Uterus (tissue), 4 donors: ENCODE results near the gene TTC38. TPM values are rescaled to one million over a fixed set of nuclear protein-coding genes. Genes with fewer than 3 reads are reported as not detected.

Experiments used
- DNase-seq, 2 donors: peaks; one replicate each; pipeline ENCODE4 v3.0.0-alpha.2; 2019 to 2020
- H3K27ac ChIP-seq, 2 donors: fragments of 200-600 bp; sonication (generic); 1 replicate in 1 of 2; 2 replicates in 1 of 2; pipeline ENCODE4 v1.5.1; 2016 to 2018
- H3K27me3 ChIP-seq, 2 donors: fragments of 200-600 bp; sonication (generic); one replicate each; pipeline ENCODE4 v1.5.1; 2018 to 2019; ENCODE audit warnings: control low read depth in 1 of 2
- H3K36me3 ChIP-seq, 2 donors: fragments of 200-600 bp; sonication (generic); one replicate each; pipeline ENCODE4 v1.5.1; 2019; ENCODE audit warnings: control low read depth in 1 of 2
- H3K4me1 ChIP-seq, 2 donors: fragments of 200-600 bp; sonication (generic); one replicate each; pipeline ENCODE4 v1.5.1; 2018 to 2019; ENCODE audit warnings: control low read depth in 1 of 2
- H3K4me3 ChIP-seq, 2 donors: fragments of 200-600 bp; sonication (generic); 1 replicate in 1 of 2; 2 replicates in 1 of 2; pipeline ENCODE4 v1.5.1; 2018 to 2019; ENCODE audit warnings: mild to moderate bottlenecking in 1 of 2
- H3K9me3 ChIP-seq, 2 donors: fragments of 200-600 bp; sonication (generic); one replicate each; pipeline ENCODE4 v1.5.1; 2019; ENCODE audit warnings: control low read depth in 1 of 2
- CTCF ChIP-seq, 4 experiments: fragments of 200-600 bp in 2 of 4; fragments of 450-650 bp in 2 of 4; sonication (generic) in 2 of 4; IDR thresholded peaks; one replicate each; pipeline ENCODE4 v1.5.1; 2016 to 2019; ENCODE audit warnings: antibody characterized with exemption in 4 of 4, mild to moderate bottlenecking in 2 of 4, moderate library complexity in 1 of 4
- POLR2A ChIP-seq, 2 donors: fragments of 450-650 bp; IDR thresholded peaks; one replicate each; pipeline ENCODE4 v1.6.1; 2016; ENCODE audit warnings: antibody characterized with exemption in 2 of 2, mild to moderate bottlenecking in 1 of 2, moderate library complexity in 1 of 2
- intact Hi-C: fragments of 100-400 bp; cut with DNase I; formaldehyde crosslinking; loops from one replicate; pipeline ENCODE4 v1.15.1; 2023; ENCODE audit warnings: low total_unique reads
- total RNA-seq, 4 donors: library from RNA; depleted of rRNA in 3 of 4; stranded (reverse); fragments of >200 nt in 3 of 4; gene quantifications; one replicate each; pipeline versions ENCODE4 v1.1.0 to v1.2.4, GENCODE V29; 2014 to 2023
- donor health status: DM: yes; HTN: yes; CAD: no.

Gene TTC38
- total RNA-seq, 4 donors from 2014 or later: 7.7 to 50.0 (median 45.0) TPM

GRCh38 chr22:46273432-46274148 lies 5.8 kb downstream of the TTC38 start:
- intact Hi-C loops: no loop called here
- no peak overlapping the region for H3K27ac ChIP-seq
- peaks cover 0 to 8% of the 10 kb centered on the region in 2 donors for H3K4me1 ChIP-seq
- no peaks in the 10 kb centered on the region for H3K27me3 ChIP-seq
- TF ChIP-seq POLR2A (IDR thresholded peaks at IDR 0.05): no peak
- no peak for TF ChIP-seq CTCF (IDR thresholded peaks at IDR 0.05)
- no peaks in the 10 kb centered on the region for H3K36me3 ChIP-seq
- no peaks in the 10 kb centered on the region for H3K9me3 ChIP-seq
- no peak overlapping the region for H3K4me3 ChIP-seq
- DNase-seq: no peak

- H3K27ac ChIP-seq: no peak overlapping the region
- no peak for DNase-seq
- no peaks in the 10 kb centered on the region for H3K27me3 ChIP-seq
- peaks cover 0 to under 1% of the 10 kb centered on the region in 2 donors for H3K4me1 ChIP-seq
- H3K9me3 ChIP-seq: no peaks in the 10 kb centered on the region
- TF ChIP-seq CTCF (IDR thresholded peaks at IDR 0.05) (no peak), POLR2A (IDR thresholded peaks at IDR 0.05) (no peak)
- intact Hi-C loops: no loop called here
- no peak overlapping the region for H3K4me3 ChIP-seq
- H3K36me3 ChIP-seq: no peaks in the 10 kb centered on the region
Observed at GRCh38 chr22:46274381-46274780, 6.6 kb downstream of the TTC38 start.

GRCh38 chr22:46275455-46276122 lies 7.8 kb downstream of the TTC38 start:
- Histone ChIP-seq H3K27me3 (no peaks in the 10 kb centered on the region), H3K27ac (no peak overlapping the region), H3K36me3 (no peaks in the 10 kb centered on the region), H3K4me1 (no peaks in the 10 kb centered on the region), H3K4me3 (no peak overlapping the region), H3K9me3 (no peaks in the 10 kb centered on the region)
- intact Hi-C loops: no loop called here
- no peak for DNase-seq
- no peak for TF ChIP-seq POLR2A (IDR thresholded peaks at IDR 0.05)
- no peak for TF ChIP-seq CTCF (IDR thresholded peaks at IDR 0.05)

- intact Hi-C loops: no loop called here
- H3K27me3 ChIP-seq: no peaks in the 10 kb centered on the region
- H3K9me3 ChIP-seq: no peaks in the 10 kb centered on the region
- H3K4me1 ChIP-seq: no peaks in the 10 kb centered on the region
- no peak for TF ChIP-seq CTCF (IDR thresholded peaks at IDR 0.05)
- no peaks in the 10 kb centered on the region for H3K36me3 ChIP-seq
- no peak overlapping the region for H3K27ac ChIP-seq
- DNase-seq: no peak
- no peak overlapping the region for H3K4me3 ChIP-seq
Observed at GRCh38 chr22:46276563-46276962, 8.8 kb downstream of the TTC38 start.
